GM12873 (cell line): ENCODE data around the gene KIAA1755.

ENCODE experiments used
- CTCF ChIP-seq: IDR thresholded peaks from 2 replicates; pipeline ENCODE4 v1.5.1; 2012; ENCODE audit warnings: low read depth, mild to moderate bottlenecking, moderate library complexity, low read length, control low read depth; ENCODE audit not compliant: insufficient read depth; ENCODE audit errors: missing control alignments

KIAA1755 gene

DNA sequence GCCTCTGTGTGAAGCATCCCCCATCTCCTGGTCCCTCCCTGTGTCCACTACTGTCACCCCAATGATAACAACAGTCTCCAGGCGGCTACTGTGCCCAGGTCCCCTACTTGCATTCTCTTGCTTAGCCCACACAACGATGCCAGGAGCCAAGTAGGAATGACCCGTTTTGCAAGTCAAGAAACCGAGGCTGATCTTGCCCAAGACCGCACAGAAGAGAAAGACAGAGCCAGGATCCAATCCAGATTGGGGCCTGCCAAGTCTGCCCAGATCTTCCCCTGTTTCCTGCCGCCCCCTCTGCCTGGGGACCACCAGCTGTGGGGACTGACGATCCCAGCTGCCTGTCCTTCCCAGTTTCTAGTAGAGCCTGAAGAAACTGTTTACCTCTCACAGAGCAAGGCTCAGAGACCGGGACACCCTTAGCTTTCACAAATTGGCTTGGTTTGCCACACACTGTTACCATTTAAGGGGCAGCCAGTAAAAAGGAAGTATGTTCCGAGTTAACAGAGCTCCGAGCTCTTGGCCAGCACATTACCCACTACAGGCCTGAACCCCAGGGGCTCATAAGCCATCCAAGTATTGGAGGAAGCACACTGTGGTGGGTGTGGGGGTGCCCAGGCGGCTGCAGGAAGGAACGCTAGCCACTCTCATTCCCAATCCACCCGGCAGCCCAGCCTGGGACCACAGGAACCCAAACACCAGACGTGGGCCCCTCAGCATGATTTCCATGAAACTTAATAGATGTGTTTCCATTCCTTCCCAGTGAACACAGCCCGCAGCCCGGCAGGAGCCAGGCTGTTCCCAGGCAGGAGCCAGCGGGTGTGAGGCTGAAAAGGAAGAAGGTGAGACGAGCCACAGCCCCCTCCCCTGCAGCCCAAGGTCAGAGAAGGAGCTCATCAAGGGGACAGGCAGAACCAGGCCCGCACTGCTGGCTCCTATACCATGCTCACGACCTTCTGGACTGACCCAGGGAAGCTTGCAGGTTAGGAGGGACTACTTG is 7.9 kb downstream of the KIAA1755 start:
- no peak for TF ChIP-seq CTCF

DNA sequence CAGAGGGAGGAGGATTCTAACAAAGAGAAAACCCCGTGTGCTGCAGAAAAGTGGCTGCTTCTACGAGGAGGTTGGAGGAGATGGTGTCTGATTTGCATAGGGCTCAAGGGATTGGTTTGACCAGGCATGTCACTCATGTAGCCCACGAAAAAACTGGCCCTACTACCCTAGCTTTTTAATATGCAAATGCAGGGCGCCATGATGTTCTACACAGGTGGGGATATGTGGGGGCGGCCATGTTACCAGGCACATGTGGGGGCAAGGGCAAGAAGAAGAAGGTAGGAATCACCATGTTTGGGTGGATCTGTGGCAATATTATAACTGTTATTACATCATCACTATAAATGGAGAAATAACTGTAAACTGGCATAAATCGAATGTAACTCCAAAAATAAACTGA is 9.9 kb downstream of the KIAA1755 start:
- TF ChIP-seq CTCF: no peak

- TF ChIP-seq CTCF: no peak
These were observed 10.8 kb downstream of the KIAA1755 start for GRCh38 chr20:38249536-38250310.

DNA sequence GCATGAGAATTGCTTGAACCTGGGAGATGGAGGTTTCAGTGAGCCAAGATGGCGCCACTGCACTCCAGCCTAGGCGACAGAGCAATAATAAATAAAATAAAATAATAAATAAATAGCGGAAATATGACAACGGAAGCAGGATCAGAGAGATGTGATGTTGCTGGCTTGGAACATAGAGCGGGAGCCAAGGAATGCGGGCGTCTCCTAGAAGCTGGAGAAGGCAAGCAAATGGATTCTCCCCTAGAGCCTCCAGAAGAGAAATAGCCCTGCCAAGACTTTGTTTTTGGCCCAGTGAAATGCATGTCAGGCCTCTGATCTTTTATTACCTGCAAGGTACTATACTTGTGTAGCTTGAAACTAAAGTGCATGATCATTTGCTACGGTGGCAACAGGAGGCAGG is 12.4 kb downstream of the KIAA1755 start:
- no peak for TF ChIP-seq CTCF

GRCh38 chr20:38247166-38247509 is 13.4 kb downstream of the KIAA1755 start:
- no peak for TF ChIP-seq CTCF

GRCh38 chr20:38246357-38247165 is 14.0 kb downstream of the KIAA1755 start:
- no peak for TF ChIP-seq CTCF
